Measurements from ENCODE around the gene BLOC1S3.
"Not testable (repeated sequence)": the region's sequence is repeated elsewhere in the genome, so short reads cannot be mapped to it uniquely, and the experiment has no call there.

BLOC1S3 gene

GRCh38 chr19:45186509-45187334, 8.1 kb downstream of the BLOC1S3 start:
- no peak for DNase-seq

GRCh38 chr19:45187421-45188100, 9.0 kb downstream of the BLOC1S3 start:
- peak; percentile 75 for DNase-seq

- no peak for DNase-seq
Observed at GRCh38 chr19:45189971-45190370, 11.4 kb downstream of the BLOC1S3 start.

- no peak for DNase-seq
Observed at GRCh38 chr19:45191375-45191774, 12.8 kb downstream of the BLOC1S3 start.

- peak; percentile 75 for DNase-seq
Observed at GRCh38 chr19:45195764-45196163, 17.2 kb downstream of the BLOC1S3 start.

GRCh38 chr19:45200568-45200967, 22.0 kb downstream of the BLOC1S3 start:
- no peak for DNase-seq

- DNase-seq, result no peak
Observed at GRCh38 chr19:45202637-45203036, 24.1 kb downstream of the BLOC1S3 start.

- DNase-seq, result no peak
Observed at GRCh38 chr19:45205810-45206209, 27.2 kb downstream of the BLOC1S3 start.

GRCh38 chr19:45206328-45206727, 27.7 kb downstream of the BLOC1S3 start:
- no peak for DNase-seq

GRCh38 chr19:45211751-45212381, 33.3 kb downstream of the BLOC1S3 start:
- no peak for DNase-seq

GRCh38 chr19:45213031-45213430, 34.4 kb downstream of the BLOC1S3 start:
- DNase-seq, result no peak

GRCh38 chr19:45215391-45216191, 37.0 kb downstream of the BLOC1S3 start:
- DNase-seq, result no peak

- no peak for DNase-seq
Observed at GRCh38 chr19:45216667-45217066, 38.1 kb downstream of the BLOC1S3 start.

- DNase-seq, result no peak
Observed at GRCh38 chr19:45217193-45217956, 38.8 kb downstream of the BLOC1S3 start.

GRCh38 chr19:45217957-45218334, 39.4 kb downstream of the BLOC1S3 start:
- DNase-seq, result no peak

- no peak for DNase-seq
Observed at GRCh38 chr19:45218426-45218825, 39.8 kb downstream of the BLOC1S3 start.

- DNase-seq, result no peak
Observed at GRCh38 chr19:45218911-45219743, 40.5 kb downstream of the BLOC1S3 start.

- DNase-seq, result no peak
Observed at GRCh38 chr19:45222724-45223123, 44.1 kb downstream of the BLOC1S3 start.

- no peak for DNase-seq
Observed at GRCh38 chr19:45223879-45224278, 45.3 kb downstream of the BLOC1S3 start.

GRCh38 chr19:45224645-45225044, 46.1 kb downstream of the BLOC1S3 start:
- DNase-seq, result no peak

GRCh38 chr19:45229056-45229455, 50.5 kb downstream of the BLOC1S3 start:
- not testable (repeated sequence) for DNase-seq
